SW480 (cell line): ENCODE data around the gene FAM209B.
"Not testable (repeated sequence)": the region's sequence is repeated elsewhere in the genome, so short reads cannot be mapped to it uniquely, and the experiment has no call there.

ENCODE experiments used
- DNase-seq: peaks from one replicate; pipeline ENCODE4 v3.0.0-alpha.2; 2016; ENCODE audit warnings: low spot score

The FAM209B gene, protein sequence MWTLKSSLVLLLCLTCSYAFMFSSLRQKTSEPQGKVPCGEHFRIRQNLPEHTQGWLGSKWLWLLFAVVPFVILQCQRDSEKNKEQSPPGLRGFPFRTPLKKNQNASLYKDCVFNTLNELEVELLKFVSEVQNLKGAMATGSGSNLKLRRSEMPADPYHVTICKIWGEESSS

GRCh38 chr20:56532946-56533345 lies at the start of gene FAM209B:
Gene FAM209B (plus strand): TSS chr20:56533246. CDS start chr20:56533342, 96 bp downstream.
- DNase-seq, result not testable (repeated sequence)

GRCh38 chr20:56483970-56484369 lies 49.1 kb upstream of the FAM209B start:
- no peak for DNase-seq

DNA sequence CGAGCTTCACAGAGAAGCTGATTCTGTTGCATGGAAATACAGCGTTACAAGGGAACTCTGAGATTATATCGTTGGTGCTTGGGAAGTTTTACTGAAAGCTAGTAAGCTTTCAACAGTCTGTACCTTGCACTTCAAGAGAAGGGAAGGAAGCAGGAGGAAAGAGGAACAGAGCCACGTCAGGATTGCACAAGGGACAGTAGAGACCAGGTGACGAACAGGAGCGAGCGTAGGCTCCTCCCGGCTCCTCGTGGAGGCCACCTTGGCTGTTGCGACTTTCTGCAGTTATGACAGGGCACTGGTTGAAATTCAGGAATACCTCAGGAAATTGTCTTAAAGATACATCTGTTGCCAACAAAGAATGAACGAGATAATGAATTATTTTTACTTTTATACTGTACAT lies 45.8 kb upstream of the FAM209B start:
- no peak for DNase-seq

GRCh38 chr20:56488566-56488965 lies 44.5 kb upstream of the FAM209B start:
- no peak for DNase-seq

GRCh38 chr20:56501116-56501515 lies 31.9 kb upstream of the FAM209B start:
- DNase-seq, result no peak

DNA sequence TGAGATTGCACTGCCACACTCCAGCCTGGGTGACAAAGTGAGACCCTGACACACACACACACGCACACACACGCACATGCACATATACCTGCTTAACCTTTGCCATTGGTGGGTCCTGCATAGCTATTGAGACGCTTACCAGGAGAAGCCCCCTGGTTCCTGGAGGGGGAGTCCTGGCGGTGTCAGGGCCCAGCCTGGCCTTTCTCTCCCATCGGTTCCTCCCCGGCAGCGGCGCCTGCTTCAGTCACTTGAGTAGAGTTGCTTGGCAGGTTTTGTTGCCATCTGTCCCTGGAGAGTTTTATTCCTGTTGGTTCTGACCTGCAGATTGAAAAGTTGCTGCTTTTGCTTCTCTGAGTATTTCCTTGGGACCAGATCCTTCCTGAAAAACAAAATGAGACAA lies 29.1 kb upstream of the FAM209B start:
- no peak for DNase-seq

DNA sequence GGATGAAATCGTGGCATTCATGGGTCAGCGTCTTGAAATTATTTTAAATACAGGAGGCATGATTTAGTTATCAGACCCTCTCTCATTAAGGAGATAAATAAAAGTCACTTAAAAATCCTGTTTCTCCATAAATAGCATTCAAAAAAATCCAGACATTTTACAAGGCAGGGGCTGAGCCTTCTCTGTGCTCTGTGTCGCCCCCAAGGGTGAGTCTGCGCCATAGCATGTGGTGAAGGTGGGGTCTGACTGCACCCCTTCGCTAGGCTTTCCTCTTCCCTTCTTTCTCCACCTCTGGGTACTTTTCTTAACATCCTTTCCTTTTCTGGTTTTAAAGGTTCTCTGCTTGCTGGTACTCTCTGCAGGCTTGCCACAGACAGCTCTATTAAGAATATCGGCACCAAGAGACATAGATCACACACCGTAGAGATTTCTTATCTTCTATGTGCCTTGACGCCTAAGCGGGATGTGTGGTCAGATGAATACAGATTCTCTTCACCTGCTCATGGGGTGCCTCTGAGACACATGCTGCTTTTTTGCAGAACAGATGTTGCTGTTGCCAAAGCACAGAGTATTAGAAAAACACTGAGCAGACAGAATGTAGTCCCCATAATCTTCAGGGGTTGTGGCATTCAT lies 28.6 kb upstream of the FAM209B start:
- DNase-seq, result no peak

DNA sequence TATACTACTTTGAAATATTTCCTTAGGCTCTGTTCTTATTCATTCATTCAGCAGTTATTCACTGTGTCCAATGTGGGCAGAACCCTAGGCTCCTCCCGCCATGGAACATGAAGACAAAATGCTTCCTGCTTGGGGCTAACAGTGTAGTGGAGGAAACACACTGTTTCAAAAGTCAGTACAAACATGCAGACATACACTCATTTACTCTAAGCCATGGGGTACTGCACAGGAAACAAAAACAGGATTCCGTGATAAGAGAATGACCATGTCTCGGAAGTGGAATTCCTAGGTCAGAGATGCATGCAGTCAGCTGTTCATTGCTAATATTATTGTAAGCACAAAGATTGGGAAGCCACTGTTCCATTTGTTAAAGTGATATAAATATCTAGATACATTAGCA lies 26.9 kb upstream of the FAM209B start:
- no peak for DNase-seq

- DNase-seq, result no peak
Measured at GRCh38 chr20:56511926-56512325, 21.1 kb upstream of the FAM209B start.

DNA sequence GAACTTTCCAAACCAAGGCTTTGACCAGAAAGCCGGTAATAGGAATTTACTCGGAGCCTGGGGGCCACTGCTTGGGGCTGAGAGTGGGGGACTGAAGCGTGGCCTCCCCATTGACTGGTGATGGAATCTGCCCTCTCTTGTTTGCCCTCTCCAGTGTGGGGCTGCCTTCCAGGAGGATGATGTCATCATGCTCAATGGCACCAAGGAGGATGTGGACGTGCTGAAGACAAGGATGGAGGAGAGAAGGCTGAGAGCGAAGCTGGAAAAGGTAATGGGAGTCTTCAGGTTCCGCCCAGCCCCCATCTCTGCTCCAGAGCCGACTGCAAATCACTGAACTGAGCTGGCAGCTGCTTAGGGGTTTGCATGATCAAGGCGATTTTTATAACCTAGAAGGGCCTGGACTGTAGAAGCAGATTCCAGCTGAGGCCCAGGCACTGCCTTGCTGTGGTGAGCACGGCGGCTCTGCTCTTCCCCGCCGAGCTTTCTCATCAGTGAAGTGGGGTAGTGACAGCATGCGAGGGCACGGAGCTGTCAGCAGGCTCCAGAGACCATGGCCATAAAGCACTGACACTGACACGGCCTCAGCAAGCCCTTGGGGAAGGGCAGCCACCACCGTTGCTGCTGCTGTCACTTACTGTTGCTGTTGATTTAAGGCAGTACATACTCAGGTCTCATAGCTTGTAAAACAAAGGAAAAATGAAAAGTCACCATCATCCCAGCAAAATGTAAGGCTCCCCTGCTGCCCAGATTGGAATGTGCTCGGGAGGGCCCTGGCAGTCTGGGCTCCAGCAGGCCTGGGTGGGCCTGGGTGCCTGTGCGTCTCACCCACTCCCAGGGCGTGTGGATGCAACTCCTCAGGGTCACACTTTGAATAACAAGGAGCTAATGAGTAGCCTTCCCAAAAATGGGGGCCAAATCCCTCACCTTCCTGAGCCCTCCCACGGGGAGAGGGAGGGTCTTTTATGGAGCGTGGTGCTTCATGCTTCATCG lies 19.6 kb upstream of the FAM209B start:
- no peak for DNase-seq

GRCh38 chr20:56516631-56517030 lies 16.4 kb upstream of the FAM209B start:
- no peak for DNase-seq

- DNase-seq, result no peak
Measured at GRCh38 chr20:56517211-56517610, 15.8 kb upstream of the FAM209B start.

DNA sequence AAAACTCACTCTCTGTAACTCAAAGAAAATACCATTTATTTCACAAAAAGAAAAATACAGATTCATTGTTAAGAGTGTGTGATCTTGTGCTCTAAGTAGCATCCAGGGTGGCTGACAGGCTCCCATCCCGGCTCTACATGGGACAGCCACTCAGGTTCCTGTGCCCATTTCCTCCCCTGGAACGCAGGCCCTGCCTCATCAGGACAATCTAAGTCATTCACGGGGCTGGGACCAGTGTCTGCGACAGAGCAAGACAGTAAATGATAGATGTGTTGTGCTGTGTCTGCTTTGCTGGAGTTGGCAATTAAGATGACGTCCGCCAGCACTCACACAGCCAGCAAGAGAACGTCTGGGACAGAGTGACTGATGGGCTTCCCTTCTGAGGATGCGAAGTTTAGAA lies 15.4 kb upstream of the FAM209B start:
- DNase-seq, result no peak

- no peak for DNase-seq
Measured at GRCh38 chr20:56518126-56518525, 14.9 kb upstream of the FAM209B start.

DNA sequence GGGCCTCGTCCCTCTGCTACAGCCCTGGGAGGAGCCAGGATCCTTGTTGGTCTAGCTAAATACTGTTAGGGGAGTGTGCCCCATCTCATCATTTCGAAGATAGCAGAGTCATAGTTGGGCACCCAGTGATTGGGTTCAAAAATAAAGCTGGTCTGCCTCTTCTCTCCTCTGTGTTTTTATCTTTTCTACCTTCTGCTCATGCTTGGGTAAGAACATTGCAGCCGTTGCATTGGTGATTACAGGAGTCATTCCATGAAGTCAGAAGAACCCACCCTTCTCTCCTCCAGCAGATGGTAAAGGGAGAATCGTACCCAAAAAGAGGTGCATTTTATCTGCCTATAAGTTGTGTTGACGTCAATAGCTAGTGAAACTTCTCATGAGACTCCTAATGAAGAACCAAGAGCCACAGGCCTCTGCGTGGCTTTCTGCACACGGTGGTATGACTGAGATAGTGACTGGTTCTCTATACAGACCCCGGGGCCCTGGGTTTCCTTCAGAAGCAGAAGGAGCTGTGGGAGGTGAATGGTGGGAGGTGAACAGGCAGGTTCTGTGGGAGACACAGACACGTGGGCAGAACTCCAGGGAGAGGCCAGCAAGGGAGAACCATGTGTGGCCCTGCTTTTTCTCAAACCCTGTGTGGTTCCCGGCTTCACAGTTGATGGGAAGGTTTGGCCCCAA lies 14.2 kb upstream of the FAM209B start:
- DNase-seq, result no peak

DNA sequence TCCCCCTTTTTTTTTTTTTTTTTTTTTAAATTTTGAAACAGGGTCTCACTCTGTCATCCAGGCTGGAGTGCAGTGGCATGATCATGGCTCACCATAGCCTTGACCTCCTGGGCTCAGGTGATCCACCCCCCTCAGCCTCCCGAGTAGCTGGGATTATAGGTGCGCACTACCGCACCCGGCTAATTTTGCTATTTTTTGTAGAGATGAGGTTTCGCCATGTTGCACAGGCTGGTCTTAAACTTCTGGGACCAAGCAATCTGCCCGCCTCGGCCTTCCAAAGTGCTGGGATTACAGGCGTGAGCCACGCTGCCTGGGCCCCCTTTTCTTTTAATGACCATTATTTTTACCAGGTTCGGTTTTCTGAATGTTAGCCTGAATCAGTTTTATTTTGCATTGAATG lies 13.5 kb upstream of the FAM209B start:
- DNase-seq, result no peak

DNA sequence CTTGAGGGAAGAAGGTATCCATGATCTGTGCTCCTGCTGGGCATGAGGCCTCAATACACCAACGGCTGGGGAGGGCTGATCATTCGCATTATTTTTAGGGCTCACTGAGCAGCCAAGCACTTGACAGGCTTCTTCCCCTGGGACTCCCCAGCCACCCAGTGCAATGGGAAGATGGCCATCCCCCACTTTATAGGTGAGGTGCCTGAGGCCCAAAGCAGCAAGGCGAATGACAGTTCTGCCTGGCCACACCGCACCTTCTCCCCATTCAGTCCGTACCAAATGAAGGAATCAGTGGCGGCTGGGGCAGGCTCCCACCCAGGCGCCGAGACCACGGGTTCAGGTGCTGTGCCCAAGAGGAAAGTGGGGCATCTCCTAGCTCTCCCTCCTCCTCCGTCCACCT lies 12.9 kb upstream of the FAM209B start:
- no peak for DNase-seq

GRCh38 chr20:56520746-56521354 lies 12.2 kb upstream of the FAM209B start:
- not testable (repeated sequence) for DNase-seq

DNA sequence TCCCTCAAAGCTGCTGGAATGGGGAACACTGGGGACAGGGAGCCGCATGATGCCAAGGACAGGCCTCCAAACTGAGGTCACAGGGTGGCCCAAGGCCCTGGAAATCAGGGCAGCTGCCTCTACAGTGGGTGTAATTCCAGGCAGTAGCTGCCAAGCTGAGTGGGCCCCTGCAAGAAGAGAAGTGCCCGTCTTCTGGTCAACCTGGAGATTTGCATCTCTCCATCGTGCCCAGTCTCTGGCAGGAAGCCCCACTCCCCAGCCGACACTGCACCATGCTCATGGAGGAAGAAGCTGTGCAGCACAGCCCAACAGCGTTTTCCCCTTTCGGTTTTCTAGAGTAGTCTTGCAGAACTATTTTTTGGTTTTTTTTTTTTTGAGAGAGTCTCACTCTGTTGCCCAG lies 10.7 kb upstream of the FAM209B start:
- no peak for DNase-seq

DNA sequence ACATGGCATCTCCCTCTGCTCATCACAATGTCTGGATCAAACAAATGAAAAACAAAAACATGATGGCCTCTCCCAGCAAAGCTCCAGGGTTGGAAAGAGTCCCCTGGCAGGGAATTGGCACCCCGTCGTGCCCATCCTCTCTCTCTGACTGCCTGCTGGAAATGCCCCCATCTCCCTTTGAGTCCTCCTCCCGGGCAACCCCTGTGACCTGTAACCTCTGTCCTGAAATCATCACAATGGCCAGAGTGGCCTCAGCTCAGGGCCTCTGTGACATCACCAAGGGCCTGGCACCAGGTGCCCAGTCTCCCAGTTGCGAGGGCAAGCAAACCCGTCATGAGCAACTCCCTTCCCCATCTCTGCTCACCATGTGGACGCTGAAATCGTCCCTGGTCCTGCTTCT lies 8.6 kb upstream of the FAM209B start, which contains the start of gene FAM209A:
Gene FAM209A, plus strand, starts transcription at position 301 of the 400 bp plus-strand sequence. Its CDS starts 65 bp downstream, at position 366.
- DNase-seq, result not testable (repeated sequence)

- no peak for DNase-seq
Measured at GRCh38 chr20:56527521-56527920, 5.5 kb upstream of the FAM209B start.

- DNase-seq, result no peak
Measured at GRCh38 chr20:56537997-56538396, 5.0 kb downstream of the FAM209B start.
